Measurements from ENCODE around the gene GNAZ.

The GNAZ gene

GRCh38 chr22:23107487-23108248 is 37.3 kb downstream of the GNAZ start:
- no peak for DNase-seq (ENCODE audit: low spot score)

GRCh38 chr22:23108249-23109078 is 38.1 kb downstream of the GNAZ start:
- DNase-seq (ENCODE audit: low spot score) = no peak

- no peak for DNase-seq (ENCODE audit: low spot score)
These were observed 38.7 kb downstream of the GNAZ start for GRCh38 chr22:23109079-23109347.

- DNase-seq (ENCODE audit: low spot score) = no peak
These were observed 39.2 kb downstream of the GNAZ start for GRCh38 chr22:23109441-23109978.

GRCh38 chr22:23110190-23110921 is 40.0 kb downstream of the GNAZ start:
- no peak for DNase-seq (ENCODE audit: low spot score)

GRCh38 chr22:23110922-23111527 is 40.7 kb downstream of the GNAZ start:
- no peak for DNase-seq (ENCODE audit: low spot score)

- no peak for DNase-seq (ENCODE audit: low spot score)
These were observed 42.2 kb downstream of the GNAZ start for GRCh38 chr22:23112472-23113012.

GRCh38 chr22:23113067-23113846 is 42.9 kb downstream of the GNAZ start:
- DNase-seq (ENCODE audit: low spot score) = peak; percentile 33

- no peak for DNase-seq (ENCODE audit: low spot score)
These were observed 43.8 kb downstream of the GNAZ start for GRCh38 chr22:23113847-23114720.

GRCh38 chr22:23114721-23115020 is 44.4 kb downstream of the GNAZ start:
- DNase-seq (ENCODE audit: low spot score) = no peak

GRCh38 chr22:23115369-23115768 is 45.0 kb downstream of the GNAZ start:
- DNase-seq (ENCODE audit: low spot score) = no peak

GRCh38 chr22:23115825-23116494 is 45.6 kb downstream of the GNAZ start:
- no peak for DNase-seq (ENCODE audit: low spot score)

- DNase-seq (ENCODE audit: low spot score) = no peak
These were observed 46.4 kb downstream of the GNAZ start for GRCh38 chr22:23116506-23117263.

GRCh38 chr22:23117275-23117674 is 47.0 kb downstream of the GNAZ start:
- no peak for DNase-seq (ENCODE audit: low spot score)

GRCh38 chr22:23117891-23118646 is 47.8 kb downstream of the GNAZ start:
- no peak for DNase-seq (ENCODE audit: low spot score)

GRCh38 chr22:23118647-23119493 is 48.6 kb downstream of the GNAZ start:
- DNase-seq (ENCODE audit: low spot score) = no peak
